CD14-positive monocyte (primary cell): ENCODE data around the gene ZNF598. TPM values are rescaled to one million over a fixed set of nuclear protein-coding genes. Genes with fewer than 3 reads are reported as not detected.
A peak's percentile ranks its signal among the peaks of the same experiment; 100 is the strongest.

Experiments used
- DNase-seq, 3 donors: peaks; one replicate each; pipeline ENCODE4 v3.0.0-alpha.2; 2011 to 2022
- H2AFZ ChIP-seq: 2 replicates; pipeline ENCODE4 v1.6.0; 2012; ENCODE audit warnings: mild to moderate bottlenecking, low read depth, low read length, inconsistent platforms; ENCODE audit not compliant: insufficient read depth, poor library complexity, severe bottlenecking
- H3K27ac ChIP-seq, 2 donors: 1 replicate in 1 of 2; 2 replicates in 1 of 2; pipeline ENCODE4 v1.5.1; 2012 to 2013; ENCODE audit warnings: low read length in 2 of 2, control low read depth in 1 of 2, inconsistent platforms in 1 of 2, low read depth in 1 of 2, mild to moderate bottlenecking in 1 of 2
- H3K27me3 ChIP-seq, 2 donors: one replicate each; pipeline versions ENCODE4 v1.6.0 to v1.6.1; 2011 to 2013; ENCODE audit warnings: low read length in 2 of 2; ENCODE audit not compliant: control insufficient read depth in 2 of 2, insufficient read depth in 2 of 2
- H3K36me3 ChIP-seq, 2 donors: replicated peaks in 1 of 2; 1 replicate in 1 of 2; 2 replicates in 1 of 2; pipeline versions ENCODE4 v1.5.1 to v1.6.1; 2012 to 2013; ENCODE audit warnings: low read length in 2 of 2, control low read depth in 1 of 2, inconsistent platforms in 1 of 2, mild to moderate bottlenecking in 1 of 2; ENCODE audit not compliant: insufficient read depth in 2 of 2, control insufficient read depth in 1 of 2
- H3K4me1 ChIP-seq, 2 donors: 1 replicate in 1 of 2; 2 replicates in 1 of 2; pipeline versions ENCODE4 v1.5.1 to v1.6.1; 2012 to 2013; ENCODE audit warnings: low read length in 2 of 2, control low read depth in 1 of 2, inconsistent platforms in 1 of 2, mild to moderate bottlenecking in 1 of 2, moderate library complexity in 1 of 2; ENCODE audit not compliant: insufficient read depth in 2 of 2, control insufficient read depth in 1 of 2
- H3K4me2 ChIP-seq: replicated peaks from 2 replicates; pipeline ENCODE3; 2012; ENCODE audit warnings: low read length, moderate library complexity, mild to moderate bottlenecking; ENCODE audit not compliant: poor library complexity, severe bottlenecking; ENCODE audit errors: extremely low read depth
- H3K4me3 ChIP-seq, 3 experiments: fragments of 200-600 bp in 1 of 3; sonication (generic) in 1 of 3; replicated peaks in 1 of 3; 1 replicate in 2 of 3; 2 replicates in 1 of 3; pipeline ENCODE4 v1.5.1; 2011 to 2013; ENCODE audit warnings: low read length in 3 of 3, mild to moderate bottlenecking in 3 of 3, control low read depth in 2 of 3, low read depth in 2 of 3, inconsistent platforms in 1 of 3, moderate library complexity in 1 of 3
- H3K79me2 ChIP-seq: 2 replicates; pipeline ENCODE4 v1.6.0; 2012; ENCODE audit warnings: mild to moderate bottlenecking, control low read depth, inconsistent platforms, low read length, moderate library complexity; ENCODE audit not compliant: insufficient read depth
- H3K9ac ChIP-seq: 2 replicates; pipeline ENCODE4 v1.6.0; 2017; ENCODE audit warnings: low read length, mild to moderate bottlenecking; ENCODE audit not compliant: insufficient read depth, poor library complexity, severe bottlenecking
- H3K9me3 ChIP-seq, 2 donors: replicated peaks in 1 of 2; 1 replicate in 1 of 2; 2 replicates in 1 of 2; pipeline versions ENCODE4 v1.5.1 to v1.6.1; 2012 to 2013; ENCODE audit warnings: low read length in 2 of 2, control low read depth in 1 of 2; ENCODE audit not compliant: control insufficient read depth in 1 of 2, insufficient read depth in 1 of 2
- H4K20me1 ChIP-seq: 2 replicates; pipeline ENCODE4 v1.6.0; 2012; ENCODE audit warnings: mild to moderate bottlenecking, low read length, control low read depth, moderate library complexity; ENCODE audit not compliant: insufficient read depth
- H3K27ac Mint-ChIP-seq, 7 donors: one replicate each; pipeline ENCODE4 v1.8.0; 2020; ENCODE audit warnings: mild to moderate bottlenecking in 7 of 7, mixed read lengths in 7 of 7, moderate library complexity in 6 of 7, inconsistent platforms in 2 of 7
- H3K27me3 Mint-ChIP-seq, 3 donors: one replicate each; pipeline ENCODE4 v1.8.0; 2021 to 2022; ENCODE audit warnings: low read depth in 3 of 3, mild to moderate bottlenecking in 3 of 3, mixed read lengths in 3 of 3, moderate library complexity in 3 of 3, inconsistent platforms in 1 of 3
- H3K36me3 Mint-ChIP-seq, 2 donors: one replicate each; pipeline ENCODE4 v1.8.0; 2020; ENCODE audit warnings: mixed read lengths in 2 of 2, inconsistent platforms in 1 of 2, mild to moderate bottlenecking in 1 of 2
- H3K4me1 Mint-ChIP-seq: one replicate; pipeline ENCODE4 v1.8.0; 2020; ENCODE audit warnings: mild to moderate bottlenecking, mixed read lengths
- H3K4me3 Mint-ChIP-seq, 2 donors: one replicate each; pipeline ENCODE4 v1.8.0; 2020; ENCODE audit warnings: mild to moderate bottlenecking in 2 of 2, mixed read lengths in 2 of 2, moderate library complexity in 1 of 2
- H3K9me3 Mint-ChIP-seq, 7 donors: one replicate each; pipeline ENCODE4 v1.8.0; 2020 to 2022; ENCODE audit warnings: mixed read lengths in 7 of 7, mild to moderate bottlenecking in 6 of 7, moderate library complexity in 6 of 7, inconsistent platforms in 2 of 7
- CTCF ChIP-seq: fragments of 200-600 bp; IDR thresholded peaks from one replicate; pipeline ENCODE4 v1.8.0; 2022; ENCODE audit warnings: antibody characterized with exemption, mild to moderate bottlenecking
- WGBS: methylation state at CpG from one replicate; pipeline ENCODE4 v1.1.5; 2013; ENCODE audit warnings: missing lambda C conversion rate; ENCODE audit not compliant: insufficient coverage; 5-methylcytosine and 5-hydroxymethylcytosine counted together
- intact Hi-C, 2 donors: fragments of 100-400 bp; cut with micrococcal nuclease; formaldehyde crosslinking; loops; one replicate each; pipeline versions ENCODE4 v1.15.0 to v1.15.1; 2023
- polyA plus RNA-seq, 3 donors: library from polyadenylated mRNA; depleted of rRNA in 1 of 3; unstranded in 2 of 3; stranded (reverse) in 1 of 3; fragments of 300-500 nt in 2 of 3; fragments of >200 nt in 1 of 3; fragmentation: Illumina TruSeq in 2 of 3; gene quantifications; 1 replicate in 2 of 3; 2 replicates in 1 of 3; pipeline ENCODE4 v1.2.3, GENCODE V29; 2012 to 2021

ZNF598 gene
- polyA plus RNA-seq, 3 donors = 1.4 to 42.1 (median 1.5) TPM

GRCh38 chr16:2043667-2044451 is 34.2 kb upstream of the ZNF598 start:
- Histone ChIP-seq H3K79me2 (peaks cover 11% of the 10 kb centered on the region), H4K20me1 (no peaks in the 10 kb centered on the region), H3K4me2 (peak overlapping the region; percentile 59), H3K9ac (peak overlapping the region; percentile 17), H3K27ac (no peak overlapping the region), H3K4me1 (peaks cover 26 to 34% of the 10 kb centered on the region in 2 donors), H2AFZ (peak overlapping the region; percentile 61), H3K9me3 (no peaks in the 10 kb centered on the region), H3K36me3 (no peaks in the 10 kb centered on the region), H3K27me3 (no peaks in the 10 kb centered on the region), H3K4me3 (peak overlapping the region in 1 of 3 experiments; percentile 50)
- H3K9me3 Mint-ChIP-seq = no peaks in the 10 kb centered on the region
- intact Hi-C loops = no loop called here
- no peak for DNase-seq
- H3K27me3 Mint-ChIP-seq = no peaks in the 10 kb centered on the region
- H3K4me1 Mint-ChIP-seq = peaks cover 24% of the 10 kb centered on the region
- TF ChIP-seq CTCF = no peak
- H3K36me3 Mint-ChIP-seq = peaks cover 3 to 4% of the 10 kb centered on the region in 2 donors
- no peak overlapping the region for H3K27ac Mint-ChIP-seq
- peak overlapping the region; percentile 48 to 53 for H3K4me3 Mint-ChIP-seq
- WGBS = 45% methylated on average over 20 of the region's 26 CpGs

- no peak overlapping the region for H3K4me3 ChIP-seq
Observed at GRCh38 chr16:2042986-2043666, 33.5 kb upstream of the ZNF598 start.

More at GRCh38 chr16:2042986-2043666, 33.5 kb upstream of the ZNF598 start:
- DNase-seq = no peak
- Mint-ChIP-seq H3K4me1 (peaks cover 17% of the 10 kb centered on the region), H3K4me3 (peak overlapping the region in 1 of 2 donors; percentile 4), H3K27me3 (no peaks in the 10 kb centered on the region), H3K36me3 (peaks cover 3 to 4% of the 10 kb centered on the region in 2 donors), H3K27ac (peak overlapping the region in 1 of 7 donors; percentile 46), H3K9me3 (no peaks in the 10 kb centered on the region)
- Histone ChIP-seq H3K4me2 (no peak overlapping the region), H3K79me2 (peaks cover 4% of the 10 kb centered on the region), H3K9me3 (no peaks in the 10 kb centered on the region), H3K9ac (no peak overlapping the region), H3K4me1 (peaks cover 18 to 27% of the 10 kb centered on the region in 2 donors), H3K36me3 (no peaks in the 10 kb centered on the region), H3K27ac (no peak overlapping the region), H2AFZ (no peak overlapping the region), H4K20me1 (no peaks in the 10 kb centered on the region), H3K27me3 (no peaks in the 10 kb centered on the region)
- intact Hi-C loops = no loop called here
- no peak for TF ChIP-seq CTCF
- WGBS = 94% methylated on average over 10 of the region's 11 CpGs
